Activated CD8-positive, alpha-beta T cell treated with anti-CD3 and anti-CD28 coated beads, Interleukin-2, amount 10 ng/mL, durations not matched to agents 7 days and 5 days (primary cell): ENCODE measurements around the gene FAM131A. TPM values are rescaled to one million over a fixed set of nuclear protein-coding genes. Genes with fewer than 3 reads are reported as not detected.

Source experiments
- ATAC-seq: fragments of 150-1000 bp; cut with Tn5 transposase; one replicate; pipeline ENCODE4 v1.10.0; 2021; ENCODE audit warnings: moderate library complexity
- CTCF ChIA-PET: fragments of 350-600 bp; sonication (Branson Sonifier 250); formaldehyde crosslinking; loops from one replicate; lab custom pipeline; 2021; ENCODE audit warnings: antibody characterized with exemption; lab: Charles Lee
- POLR2A ChIA-PET: fragments of 350-600 bp; sonication (Branson Sonifier 250); formaldehyde crosslinking; loops from one replicate; lab custom pipeline; 2021; ENCODE audit warnings: antibody characterized with exemption; lab: Charles Lee
- DNase-seq: peaks from one replicate; pipeline ENCODE4 v3.0.0-alpha.2; 2020
- H3K27ac Mint-ChIP-seq: one replicate; pipeline ENCODE4 v1.8.0; 2021; ENCODE audit warnings: mild to moderate bottlenecking, mixed read lengths
- H3K27me3 Mint-ChIP-seq: one replicate; pipeline ENCODE4 v1.8.0; 2021; ENCODE audit warnings: low read depth, mixed read lengths
- H3K36me3 Mint-ChIP-seq: one replicate; pipeline ENCODE4 v1.8.0; 2021; ENCODE audit warnings: low read depth, mixed read lengths
- H3K4me1 Mint-ChIP-seq: one replicate; pipeline ENCODE4 v1.8.0; 2021; ENCODE audit warnings: low read depth, mixed read lengths
- H3K4me3 Mint-ChIP-seq: one replicate; pipeline ENCODE4 v1.8.0; 2021; ENCODE audit warnings: mild to moderate bottlenecking, mixed read lengths
- H3K9me3 Mint-ChIP-seq: one replicate; pipeline ENCODE4 v1.8.0; 2022; ENCODE audit warnings: mixed read lengths; ENCODE audit not compliant: insufficient read depth
- total RNA-seq, 2 experiments: library from RNA; stranded (reverse); gene quantifications; one replicate each; pipeline ENCODE4 v1.2.3, GENCODE V29; 2021

Gene FAM131A
- total RNA-seq, 2 experiments from 2014 or later = 3.1 to 3.2 TPM

GRCh38 chr3:184305577-184305976 is 31.8 kb upstream of the FAM131A start:
- Mint-ChIP-seq H3K27me3 (no peaks in the 10 kb centered on the region), H3K27ac (no peak overlapping the region), H3K9me3 (no peaks in the 10 kb centered on the region), H3K4me3 (no peak overlapping the region), H3K4me1 (peaks cover 8% of the 10 kb centered on the region), H3K36me3 (peaks cover 80% of the 10 kb centered on the region)
- DNase-seq (no peak), ATAC-seq (peak; percentile 59)
- CTCF ChIA-PET = interaction anchor here (0.8 to 1.8 kb wide), 5 partner anchors 8 to 66 kb away, joined by 3 to 6 read pairs (median 4); no protein-coding TSS in a partner anchor
- POLR2A ChIA-PET = interaction anchor here (1.1 kb wide), 1 partner anchor 10 kb away, joined by 6 read pairs; no protein-coding TSS in a partner anchor

DNA sequence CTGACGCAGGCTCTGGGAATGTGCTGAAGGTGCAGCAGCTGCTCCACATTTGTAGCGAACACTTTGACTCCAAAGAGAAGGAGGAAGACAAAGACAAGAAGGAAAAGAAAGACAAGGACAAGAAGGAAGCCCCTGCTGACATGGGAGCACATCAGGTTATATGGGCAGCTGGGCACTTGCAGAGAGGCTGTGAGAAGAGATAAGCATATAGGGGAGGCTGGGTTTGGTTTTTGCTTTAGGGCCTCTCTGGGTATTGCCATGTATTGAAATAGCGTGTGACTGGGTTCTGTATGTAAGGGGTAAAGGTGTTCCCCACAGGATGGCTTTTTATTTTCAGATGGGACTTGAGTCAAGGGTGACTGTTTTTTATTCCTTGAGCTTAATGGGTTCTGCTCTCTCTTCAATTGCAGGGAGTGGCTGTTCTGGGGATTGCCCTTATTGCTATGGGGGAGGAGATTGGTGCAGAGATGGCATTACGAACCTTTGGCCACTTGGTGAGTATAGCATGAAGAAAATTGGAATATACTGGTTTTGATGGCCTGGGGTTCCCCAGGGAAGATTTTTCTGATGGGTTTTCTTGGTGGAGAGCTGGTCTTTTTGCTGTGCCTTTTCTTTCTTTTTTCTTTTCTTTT is 30.9 kb upstream of the FAM131A start:
- Mint-ChIP-seq H3K27ac (no peak overlapping the region), H3K27me3 (no peaks in the 10 kb centered on the region), H3K9me3 (no peaks in the 10 kb centered on the region), H3K4me3 (no peak overlapping the region), H3K4me1 (peaks cover 3% of the 10 kb centered on the region), H3K36me3 (peaks cover 75% of the 10 kb centered on the region)
- ChIA-PET CTCF (interaction anchor here (0.8 to 1.8 kb wide), 5 partner anchors 9 to 65 kb away, joined by 3 to 6 read pairs (median 4); no protein-coding TSS in a partner anchor), POLR2A (interaction anchor here (1.1 kb wide), 1 partner anchor 9 kb away, joined by 6 read pairs; no protein-coding TSS in a partner anchor)
- ATAC-seq (no peak), DNase-seq (no peak)

DNA sequence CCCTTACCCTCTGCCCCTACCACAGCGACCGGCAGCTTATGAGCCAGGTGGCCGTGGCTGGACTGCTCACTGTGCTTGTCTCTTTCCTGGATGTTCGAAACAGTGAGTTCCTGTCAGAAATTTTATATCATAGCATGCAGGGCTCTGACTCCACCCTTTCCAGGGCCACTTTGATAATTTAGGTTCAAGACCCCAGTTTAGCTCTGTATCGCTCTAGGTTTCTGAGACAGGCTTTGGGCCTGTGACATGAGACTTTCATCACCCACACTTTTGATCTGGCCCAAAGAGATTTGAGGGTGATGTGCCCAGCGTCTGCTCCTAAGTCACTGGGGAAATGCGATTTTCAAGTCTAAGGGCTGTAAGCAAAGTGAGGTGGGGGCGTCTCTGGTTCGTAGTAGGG is 29.5 kb upstream of the FAM131A start:
- H3K27me3 Mint-ChIP-seq = no peaks in the 10 kb centered on the region
- H3K36me3 Mint-ChIP-seq = peaks cover 61% of the 10 kb centered on the region
- ATAC-seq = no peak
- no peaks in the 10 kb centered on the region for H3K4me1 Mint-ChIP-seq
- H3K4me3 Mint-ChIP-seq = no peak overlapping the region
- no peak for DNase-seq
- ChIA-PET POLR2A (no interaction called here), CTCF (no interaction called here)
- H3K27ac Mint-ChIP-seq = no peak overlapping the region
- no peaks in the 10 kb centered on the region for H3K9me3 Mint-ChIP-seq

DNA sequence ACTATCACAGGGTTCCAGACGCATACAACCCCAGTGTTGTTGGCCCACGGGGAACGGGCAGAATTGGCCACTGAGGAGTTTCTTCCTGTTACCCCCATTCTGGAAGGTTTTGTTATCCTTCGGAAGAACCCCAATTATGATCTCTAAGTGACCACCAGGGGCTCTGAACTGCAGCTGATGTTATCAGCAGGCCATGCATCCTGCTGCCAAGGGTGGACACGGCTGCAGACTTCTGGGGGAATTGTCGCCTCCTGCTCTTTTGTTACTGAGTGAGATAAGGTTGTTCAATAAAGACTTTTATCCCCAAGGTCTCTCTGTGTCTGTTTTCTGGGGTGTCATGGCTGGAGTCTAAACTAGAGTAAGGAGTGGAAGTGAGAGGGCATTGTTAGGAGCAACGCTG is 28.7 kb upstream of the FAM131A start:
- CTCF ChIA-PET = no interaction called here
- Mint-ChIP-seq H3K4me3 (no peak overlapping the region), H3K9me3 (no peaks in the 10 kb centered on the region), H3K27me3 (no peaks in the 10 kb centered on the region), H3K4me1 (no peaks in the 10 kb centered on the region), H3K36me3 (peaks cover 53% of the 10 kb centered on the region), H3K27ac (no peak overlapping the region)
- POLR2A ChIA-PET = no interaction called here
- ATAC-seq = no peak
- DNase-seq = no peak

DNA sequence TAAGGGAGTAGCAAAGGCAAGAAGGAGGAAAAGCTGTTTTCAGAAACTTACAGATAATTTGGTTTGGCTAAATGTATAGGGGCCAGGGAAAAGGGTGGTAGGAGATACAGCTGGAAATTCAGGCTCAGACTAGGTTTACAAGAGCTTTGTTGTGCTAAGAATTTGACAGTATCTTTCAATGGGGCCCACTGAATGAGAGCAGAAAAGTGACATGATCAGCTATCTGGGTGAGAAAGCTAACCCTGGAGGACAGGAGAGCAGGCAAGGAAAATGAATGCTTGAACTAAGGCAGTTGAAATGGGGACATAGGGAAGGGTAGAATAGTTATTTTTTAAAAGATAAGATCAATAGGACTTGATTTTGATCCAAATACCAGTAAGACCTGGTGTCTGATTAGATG is 25.8 kb upstream of the FAM131A start:
- Mint-ChIP-seq H3K4me1 (peaks cover 5% of the 10 kb centered on the region), H3K4me3 (no peak overlapping the region), H3K9me3 (no peaks in the 10 kb centered on the region), H3K27me3 (no peaks in the 10 kb centered on the region), H3K36me3 (peaks cover 38% of the 10 kb centered on the region), H3K27ac (no peak overlapping the region)
- ChIA-PET CTCF (interaction anchor here (1.4 kb wide), 1 partner anchor 9 kb away, joined by 6 read pairs; no protein-coding TSS in a partner anchor), POLR2A (no interaction called here)
- DNase-seq (no peak), ATAC-seq (no peak)

- DNase-seq (peak; percentile 94), ATAC-seq (peak; percentile 87)
- Mint-ChIP-seq H3K27me3 (no peaks in the 10 kb centered on the region), H3K27ac (peak within 1 kb of the TSS; percentile 94), H3K9me3 (no peaks in the 10 kb centered on the region), H3K4me3 (peak within 1 kb of the TSS; percentile 85), H3K4me1 (peaks cover 25% of the 10 kb centered on the region), H3K36me3 (peaks cover 33% of the 10 kb centered on the region)
- ChIA-PET POLR2A (no interaction called here), CTCF (no interaction called here)
Observed at GRCh38 chr3:184314363-184314699, 23.1 kb upstream of the FAM131A start, which contains the start of gene EIF4G1. Gene EIF4G1, plus strand, starts transcription at chr3:184314606. Its CDS starts 1,191 bp downstream, at chr3:184315797.

- peak overlapping the region; percentile 85 for H3K4me3 Mint-ChIP-seq
- DNase-seq (peak; percentile 69), ATAC-seq (peak; percentile 54)
- H3K27me3 Mint-ChIP-seq = no peaks in the 10 kb centered on the region
- peaks cover 28% of the 10 kb centered on the region for H3K4me1 Mint-ChIP-seq
- H3K9me3 Mint-ChIP-seq = no peaks in the 10 kb centered on the region
- POLR2A ChIA-PET = interaction anchor here (0.6 to 2.3 kb wide), 5 partner anchors 9 to 48 kb away, joined by 3 to 6 read pairs (median 6); partner anchors contain the start of gene FAM131A
- CTCF ChIA-PET = no interaction called here
- H3K27ac Mint-ChIP-seq = peak overlapping the region; percentile 94
- H3K36me3 Mint-ChIP-seq = peaks cover 35% of the 10 kb centered on the region
Observed at GRCh38 chr3:184314700-184315542, 22.5 kb upstream of the FAM131A start.

GRCh38 chr3:184315543-184315867 is 21.9 kb upstream of the FAM131A start:
- ChIA-PET POLR2A (interaction anchor here (0.6 to 2.3 kb wide), 6 partner anchors 10 to 47 kb away, joined by 3 to 6 read pairs (median 5); partner anchors contain the start of gene FAM131A), CTCF (interaction anchor here (0.9 to 1.3 kb wide), 2 partner anchors 10 to 15 kb away, joined by 3 to 4 read pairs; no protein-coding TSS in a partner anchor)
- Mint-ChIP-seq H3K4me1 (peaks cover 28% of the 10 kb centered on the region), H3K9me3 (no peaks in the 10 kb centered on the region), H3K36me3 (peaks cover 35% of the 10 kb centered on the region), H3K4me3 (peak overlapping the region; percentile 85), H3K27ac (peak overlapping the region; percentile 94), H3K27me3 (no peaks in the 10 kb centered on the region)
- ATAC-seq (peak; percentile 2), DNase-seq (peak; percentile 39)

GRCh38 chr3:184315871-184316661 is 21.3 kb upstream of the FAM131A start:
- ATAC-seq = no peak
- DNase-seq = no peak
- Mint-ChIP-seq H3K27me3 (no peaks in the 10 kb centered on the region), H3K9me3 (no peaks in the 10 kb centered on the region), H3K4me3 (peak overlapping the region; percentile 85), H3K27ac (peak overlapping the region; percentile 94), H3K4me1 (peaks cover 28% of the 10 kb centered on the region), H3K36me3 (peaks cover 40% of the 10 kb centered on the region)
- ChIA-PET POLR2A (interaction anchor here (0.9 to 2.3 kb wide), 6 partner anchors 10 to 47 kb away, joined by 3 to 6 read pairs (median 4); partner anchors contain the start of gene FAM131A), CTCF (interaction anchor here (0.9 to 1.3 kb wide), 2 partner anchors 11 to 16 kb away, joined by 3 to 4 read pairs; no protein-coding TSS in a partner anchor)

DNA sequence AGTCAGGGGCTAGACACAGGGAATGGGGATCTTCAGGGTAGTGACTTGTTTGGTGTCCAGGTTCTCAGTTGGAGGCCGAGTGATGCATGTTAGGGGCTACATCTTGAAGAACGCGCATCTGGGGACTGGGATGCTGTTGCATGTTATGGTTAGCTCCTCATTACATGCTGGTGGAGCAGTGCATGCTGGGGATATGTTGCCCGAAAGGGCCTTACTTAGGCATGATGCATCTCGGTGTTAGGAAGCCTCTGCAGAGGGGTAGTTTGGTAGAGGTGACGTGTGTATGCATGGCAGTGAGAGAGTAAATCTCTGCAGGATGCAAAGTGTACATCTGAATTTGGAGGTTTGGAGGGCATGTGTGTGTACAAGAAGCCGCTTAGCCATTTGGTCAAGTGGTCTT is 20.6 kb upstream of the FAM131A start:
- no peaks in the 10 kb centered on the region for H3K9me3 Mint-ChIP-seq
- H3K4me3 Mint-ChIP-seq = peak overlapping the region; percentile 85
- peaks cover 47% of the 10 kb centered on the region for H3K36me3 Mint-ChIP-seq
- ATAC-seq = no peak
- peak overlapping the region; percentile 94 for H3K27ac Mint-ChIP-seq
- DNase-seq = no peak
- ChIA-PET POLR2A (interaction anchor here (0.9 to 2.3 kb wide), 2 partner anchors 13 to 16 kb away, joined by 3 to 6 read pairs; no protein-coding TSS in a partner anchor), CTCF (interaction anchor here (1.3 kb wide), 1 partner anchor 16 kb away, joined by 4 read pairs; no protein-coding TSS in a partner anchor)
- H3K4me1 Mint-ChIP-seq = peaks cover 28% of the 10 kb centered on the region
- no peaks in the 10 kb centered on the region for H3K27me3 Mint-ChIP-seq

DNA sequence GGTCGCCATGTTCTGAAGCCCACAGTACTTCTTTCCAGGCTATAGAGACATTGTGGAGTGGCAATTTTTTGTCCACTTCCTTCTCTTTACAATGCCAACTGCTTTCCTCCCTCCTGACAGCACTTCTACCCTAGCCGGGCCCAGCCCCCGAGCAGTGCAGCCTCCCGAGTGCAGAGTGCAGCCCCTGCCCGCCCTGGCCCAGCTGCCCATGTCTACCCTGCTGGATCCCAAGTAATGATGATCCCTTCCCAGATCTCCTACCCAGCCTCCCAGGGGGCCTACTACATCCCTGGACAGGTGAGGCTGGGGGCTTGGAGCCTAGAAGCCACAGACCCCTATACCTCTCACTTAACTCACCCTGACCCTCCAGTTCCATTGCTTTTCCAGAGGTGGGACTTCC is 20.2 kb upstream of the FAM131A start:
- H3K36me3 Mint-ChIP-seq = peaks cover 50% of the 10 kb centered on the region
- no peak for ATAC-seq
- DNase-seq = no peak
- H3K4me1 Mint-ChIP-seq = peaks cover 28% of the 10 kb centered on the region
- H3K4me3 Mint-ChIP-seq = no peak overlapping the region
- H3K27ac Mint-ChIP-seq = peak overlapping the region; percentile 32
- no peaks in the 10 kb centered on the region for H3K27me3 Mint-ChIP-seq
- no peaks in the 10 kb centered on the region for H3K9me3 Mint-ChIP-seq
- POLR2A ChIA-PET = no interaction called here
- CTCF ChIA-PET = no interaction called here
